Ammon's horn (tissue), 1 donor: Measurements from ENCODE around the gene AGL.
"Not testable (repeated sequence)": the region's sequence is repeated elsewhere in the genome, so short reads cannot be mapped to it uniquely, and the experiment has no call there.

ENCODE experiments used
- DNase-seq: peaks from one replicate; pipeline ENCODE4 v3.0.0-alpha.2; 2016; ENCODE audit warnings: low spot score

Gene AGL

GRCh38 chr1:99943223-99943794 lies 93.1 kb downstream of the AGL start:
- DNase-seq, result no peak

- DNase-seq, result no peak
Observed at GRCh38 chr1:99944192-99944591, 94.0 kb downstream of the AGL start.

GRCh38 chr1:99945174-99945573 lies 95.0 kb downstream of the AGL start:
- DNase-seq, result no peak

- no peak for DNase-seq
Observed at GRCh38 chr1:99950486-99950885, 100.3 kb downstream of the AGL start.

- DNase-seq, result no peak
Observed at GRCh38 chr1:99952522-99952921, 102.4 kb downstream of the AGL start.

GRCh38 chr1:99955375-99955774 lies 105.2 kb downstream of the AGL start:
- no peak for DNase-seq

GRCh38 chr1:99956755-99957154 lies 106.6 kb downstream of the AGL start:
- no peak for DNase-seq

GRCh38 chr1:99957818-99958217 lies 107.7 kb downstream of the AGL start:
- DNase-seq, result no peak

- DNase-seq, result not testable (repeated sequence)
Observed at GRCh38 chr1:99959189-99959705, 109.1 kb downstream of the AGL start.

GRCh38 chr1:99960260-99960659 lies 110.1 kb downstream of the AGL start:
- not testable (repeated sequence) for DNase-seq

GRCh38 chr1:99963041-99963795 lies 113.1 kb downstream of the AGL start:
- DNase-seq, result no peak

GRCh38 chr1:99964806-99965205 lies 114.6 kb downstream of the AGL start:
- no peak for DNase-seq

GRCh38 chr1:99965646-99966375 lies 115.7 kb downstream of the AGL start:
- no peak for DNase-seq

- DNase-seq, result no peak
Observed at GRCh38 chr1:99968214-99968613, 118.1 kb downstream of the AGL start.

GRCh38 chr1:99969260-99969728 lies 119.1 kb downstream of the AGL start:
- no peak for DNase-seq

- peak; percentile 81 for DNase-seq
Observed at GRCh38 chr1:99969729-99970621, 119.8 kb downstream of the AGL start, which contains the start of gene SLC35A3. TSS of gene SLC35A3 (plus strand) at chr1:99969996. CDS start at chr1:99993555, 23,559 bp downstream.

- no peak for DNase-seq
Observed at GRCh38 chr1:99970713-99971255, 120.6 kb downstream of the AGL start.

- not testable (repeated sequence) for DNase-seq
Observed at GRCh38 chr1:99972066-99972465, 121.9 kb downstream of the AGL start.
